Panc1 (cell line): ENCODE measurements around the gene MTA1.

ENCODE experiments used
- POLR2AphosphoS5 ChIP-seq: IDR thresholded peaks from 2 replicates; pipeline ENCODE4 v1.6.1; 2012; ENCODE audit warnings: mild to moderate bottlenecking, low read depth, low read length, moderate library complexity
- SIN3A ChIP-seq: IDR thresholded peaks from 2 replicates; pipeline ENCODE4 v1.6.1; 2012; ENCODE audit warnings: low read depth, mild to moderate bottlenecking, low read length, moderate library complexity, borderline replicate concordance; ENCODE audit not compliant: insufficient read depth
- TCF7L2 ChIP-seq: IDR thresholded peaks from 2 replicates; pipeline ENCODE4 v1.6.1; 2011; ENCODE audit warnings: mild to moderate bottlenecking, low read depth, low read length, inconsistent platforms
- TF ChIP-seq, protein P1 (sequence below): fragments of 450-650 bp; IDR thresholded peaks from 2 replicates; pipeline ENCODE4 v1.5.1; 2017; ENCODE audit warnings: mild to moderate bottlenecking
- TF ChIP-seq, protein P2 (sequence below), 2 experiments: IDR thresholded peaks; 2 replicates each; pipeline ENCODE4 v1.6.1; 2011 to 2012; ENCODE audit warnings: low read depth in 2 of 2, control low read depth in 1 of 2, low read length in 1 of 2, mild to moderate bottlenecking in 1 of 2, moderate library complexity in 1 of 2; ENCODE audit not compliant: insufficient read depth in 1 of 2

DNA sequence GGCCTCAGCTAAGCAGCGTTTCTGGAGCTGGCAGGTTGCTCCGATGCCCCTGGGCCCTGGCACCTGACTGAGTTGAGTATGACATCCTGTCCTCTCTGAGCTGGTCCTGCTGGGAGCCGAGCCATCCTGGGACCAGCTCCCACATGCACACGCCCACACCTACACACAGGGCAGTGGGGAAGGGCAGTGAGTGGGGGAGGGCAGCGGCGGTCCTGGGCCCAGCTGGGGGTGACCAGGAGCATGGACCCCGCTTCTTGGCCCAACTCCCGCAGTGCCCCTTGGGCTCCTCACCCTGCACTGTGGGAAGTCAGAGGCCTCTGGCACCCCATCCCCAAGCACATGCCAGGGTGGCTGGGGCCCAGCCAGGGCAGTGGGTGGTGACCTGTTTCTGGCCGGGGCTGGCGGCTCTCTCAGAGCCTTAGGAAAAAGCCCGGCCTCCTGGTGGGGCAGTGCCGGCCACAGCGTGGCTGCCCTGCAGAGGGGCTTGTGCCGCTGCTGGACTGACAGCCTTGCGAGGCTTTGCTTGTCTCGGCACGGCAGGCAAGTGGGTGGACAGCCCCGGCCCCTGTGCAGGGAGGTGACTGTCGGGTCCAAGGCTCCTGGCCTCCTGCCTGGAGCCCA is 49.1 kb downstream of the MTA1 start:
- TF ChIP-seq POLR2AphosphoS5, result no peak
- TF ChIP-seq, protein P1, sequence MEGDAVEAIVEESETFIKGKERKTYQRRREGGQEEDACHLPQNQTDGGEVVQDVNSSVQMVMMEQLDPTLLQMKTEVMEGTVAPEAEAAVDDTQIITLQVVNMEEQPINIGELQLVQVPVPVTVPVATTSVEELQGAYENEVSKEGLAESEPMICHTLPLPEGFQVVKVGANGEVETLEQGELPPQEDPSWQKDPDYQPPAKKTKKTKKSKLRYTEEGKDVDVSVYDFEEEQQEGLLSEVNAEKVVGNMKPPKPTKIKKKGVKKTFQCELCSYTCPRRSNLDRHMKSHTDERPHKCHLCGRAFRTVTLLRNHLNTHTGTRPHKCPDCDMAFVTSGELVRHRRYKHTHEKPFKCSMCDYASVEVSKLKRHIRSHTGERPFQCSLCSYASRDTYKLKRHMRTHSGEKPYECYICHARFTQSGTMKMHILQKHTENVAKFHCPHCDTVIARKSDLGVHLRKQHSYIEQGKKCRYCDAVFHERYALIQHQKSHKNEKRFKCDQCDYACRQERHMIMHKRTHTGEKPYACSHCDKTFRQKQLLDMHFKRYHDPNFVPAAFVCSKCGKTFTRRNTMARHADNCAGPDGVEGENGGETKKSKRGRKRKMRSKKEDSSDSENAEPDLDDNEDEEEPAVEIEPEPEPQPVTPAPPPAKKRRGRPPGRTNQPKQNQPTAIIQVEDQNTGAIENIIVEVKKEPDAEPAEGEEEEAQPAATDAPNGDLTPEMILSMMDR, result no peak
- TF ChIP-seq, protein P2, sequence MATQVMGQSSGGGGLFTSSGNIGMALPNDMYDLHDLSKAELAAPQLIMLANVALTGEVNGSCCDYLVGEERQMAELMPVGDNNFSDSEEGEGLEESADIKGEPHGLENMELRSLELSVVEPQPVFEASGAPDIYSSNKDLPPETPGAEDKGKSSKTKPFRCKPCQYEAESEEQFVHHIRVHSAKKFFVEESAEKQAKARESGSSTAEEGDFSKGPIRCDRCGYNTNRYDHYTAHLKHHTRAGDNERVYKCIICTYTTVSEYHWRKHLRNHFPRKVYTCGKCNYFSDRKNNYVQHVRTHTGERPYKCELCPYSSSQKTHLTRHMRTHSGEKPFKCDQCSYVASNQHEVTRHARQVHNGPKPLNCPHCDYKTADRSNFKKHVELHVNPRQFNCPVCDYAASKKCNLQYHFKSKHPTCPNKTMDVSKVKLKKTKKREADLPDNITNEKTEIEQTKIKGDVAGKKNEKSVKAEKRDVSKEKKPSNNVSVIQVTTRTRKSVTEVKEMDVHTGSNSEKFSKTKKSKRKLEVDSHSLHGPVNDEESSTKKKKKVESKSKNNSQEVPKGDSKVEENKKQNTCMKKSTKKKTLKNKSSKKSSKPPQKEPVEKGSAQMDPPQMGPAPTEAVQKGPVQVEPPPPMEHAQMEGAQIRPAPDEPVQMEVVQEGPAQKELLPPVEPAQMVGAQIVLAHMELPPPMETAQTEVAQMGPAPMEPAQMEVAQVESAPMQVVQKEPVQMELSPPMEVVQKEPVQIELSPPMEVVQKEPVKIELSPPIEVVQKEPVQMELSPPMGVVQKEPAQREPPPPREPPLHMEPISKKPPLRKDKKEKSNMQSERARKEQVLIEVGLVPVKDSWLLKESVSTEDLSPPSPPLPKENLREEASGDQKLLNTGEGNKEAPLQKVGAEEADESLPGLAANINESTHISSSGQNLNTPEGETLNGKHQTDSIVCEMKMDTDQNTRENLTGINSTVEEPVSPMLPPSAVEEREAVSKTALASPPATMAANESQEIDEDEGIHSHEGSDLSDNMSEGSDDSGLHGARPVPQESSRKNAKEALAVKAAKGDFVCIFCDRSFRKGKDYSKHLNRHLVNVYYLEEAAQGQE (IDR thresholded peaks at IDR 0.05; ENCODE audit: insufficient read depth in 1 of 2, low read depth in 2 of 2, low read length in 1 of 2), result no peak
- no peak for TF ChIP-seq TCF7L2
- no peak for TF ChIP-seq SIN3A
